NCI-H1105 treated with DMSO at 0.1 percent for 48 hours (cell line): ENCODE data around the gene ANKHD1.

Experiments used
- DNase-seq: peaks from one replicate; lab custom pipeline; 2025; lab: John Stamatoyannopoulos, UW

Gene ANKHD1

DNA sequence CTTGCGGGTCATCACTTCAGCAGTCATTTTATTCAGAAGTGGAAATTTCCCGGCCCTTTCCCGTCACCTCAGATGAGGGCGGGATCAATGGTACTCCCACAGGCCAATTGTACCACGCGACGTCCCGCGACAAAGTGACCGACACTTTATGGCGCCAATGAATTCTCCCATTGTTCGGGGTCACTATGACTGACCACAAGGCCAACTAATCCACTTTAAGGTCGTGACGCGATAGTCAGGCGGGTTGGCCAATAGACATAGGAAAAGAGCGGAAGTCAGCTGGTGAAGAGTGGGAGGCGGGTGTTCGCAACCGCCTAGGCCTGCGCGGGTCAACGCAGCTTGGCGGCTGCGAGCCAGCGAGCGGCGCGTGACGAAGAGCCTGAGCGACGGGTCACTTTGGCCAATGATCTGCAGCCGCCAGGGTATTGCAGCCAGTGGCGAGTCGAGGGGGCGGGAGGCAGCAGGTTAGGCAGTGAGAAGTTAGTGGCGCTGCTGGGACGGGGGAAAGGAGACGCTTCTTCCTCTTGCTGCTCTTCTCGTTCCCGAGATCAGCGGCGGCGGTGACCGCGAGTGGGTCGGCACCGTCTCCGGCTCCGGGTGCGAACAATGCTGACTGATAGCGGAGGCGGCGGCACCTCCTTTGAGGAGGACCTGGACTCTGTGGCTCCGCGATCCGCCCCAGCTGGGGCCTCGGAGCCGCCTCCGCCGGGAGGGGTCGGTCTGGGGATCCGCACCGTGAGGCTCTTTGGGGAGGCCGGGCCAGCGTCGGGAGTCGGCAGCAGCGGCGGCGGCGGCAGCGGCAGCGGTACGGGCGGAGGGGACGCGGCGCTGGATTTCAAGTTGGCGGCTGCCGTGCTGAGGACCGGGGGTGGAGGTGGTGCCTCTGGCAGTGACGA is at the start of gene ANKHD1:
ANKHD1 (plus strand) TSS at position 472 of the 896 bp plus-strand sequence; CDS start at position 607, 135 bp downstream.
- peak; percentile 96 for DNase-seq

DNA sequence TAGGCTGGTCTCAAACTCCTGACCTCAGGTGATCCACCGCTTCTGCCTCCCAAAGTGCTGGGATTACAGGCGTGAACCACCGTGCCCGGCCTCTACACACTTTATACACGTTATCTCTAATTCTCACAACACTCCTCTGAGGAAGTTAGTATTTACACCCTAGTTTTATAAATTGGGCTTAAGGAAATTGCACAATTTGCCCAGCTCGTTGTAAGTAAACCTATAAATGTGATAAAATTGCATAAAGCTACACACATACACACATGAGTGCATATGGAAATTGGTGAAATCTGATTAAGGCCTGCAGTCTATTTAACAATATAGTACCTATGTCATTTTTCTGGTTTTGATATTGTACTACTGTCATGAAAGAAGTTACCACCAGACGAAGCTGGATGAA is 46.1 kb upstream of the ANKHD1 start:
- DNase-seq, result no peak

GRCh38 chr5:140356853-140357725 is 44.5 kb upstream of the ANKHD1 start:
- DNase-seq, result no peak

DNA sequence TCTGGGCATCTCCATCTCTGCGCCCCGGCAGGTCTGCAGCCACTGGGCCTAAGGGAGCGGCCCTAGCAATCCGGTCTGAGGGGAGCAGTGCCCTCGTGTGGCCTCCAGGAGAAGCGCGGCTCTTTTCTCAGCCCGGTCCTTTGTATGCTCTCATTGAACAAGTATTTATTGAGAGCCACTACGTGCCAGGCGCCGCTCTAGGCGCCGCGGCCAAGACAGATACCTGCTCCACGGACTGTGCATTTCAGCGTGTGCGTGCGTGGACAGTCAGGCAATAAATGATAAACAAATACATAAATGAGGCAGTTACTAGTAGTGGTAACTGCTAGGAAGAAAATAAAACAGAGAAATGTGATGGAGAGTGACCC is 43.9 kb upstream of the ANKHD1 start:
- DNase-seq, result peak; percentile 64

DNA sequence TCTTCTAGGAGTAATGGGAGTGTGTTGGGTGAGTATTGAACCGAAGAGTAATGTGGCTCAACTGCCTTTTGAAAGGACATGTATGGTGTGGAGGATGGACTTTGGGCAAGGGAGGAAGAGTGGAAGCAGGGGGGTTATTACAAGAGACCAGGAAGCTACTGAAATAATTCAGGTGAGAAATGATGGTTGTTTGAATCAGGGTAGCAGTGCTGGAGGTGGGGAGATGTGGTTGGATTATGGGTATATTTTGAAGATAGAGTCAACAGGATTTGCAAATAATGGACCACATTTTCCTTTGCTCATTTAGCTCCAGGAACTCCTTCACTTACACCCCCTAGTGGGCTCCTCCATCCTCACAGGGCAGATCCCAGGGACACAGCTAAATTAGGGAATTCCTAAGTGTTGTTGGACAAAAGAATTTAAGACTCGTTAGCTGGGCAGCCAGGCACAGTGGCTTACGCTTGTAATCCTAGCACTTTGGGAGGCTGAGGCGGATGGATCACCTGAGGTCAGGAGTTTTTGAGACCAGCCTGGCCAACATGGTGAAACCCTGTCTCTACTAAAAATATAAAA is 42.8 kb upstream of the ANKHD1 start:
- DNase-seq, result no peak

- no peak for DNase-seq
These were observed 41.5 kb upstream of the ANKHD1 start, which contains the start of gene SLC4A9 for GRCh38 chr5:140360101-140360500. SLC4A9 (plus strand) TSS chr5:140360194; CDS start chr5:140360237, 43 bp downstream.

- DNase-seq, result no peak
These were observed 40.8 kb upstream of the ANKHD1 start for GRCh38 chr5:140360681-140361479.

DNA sequence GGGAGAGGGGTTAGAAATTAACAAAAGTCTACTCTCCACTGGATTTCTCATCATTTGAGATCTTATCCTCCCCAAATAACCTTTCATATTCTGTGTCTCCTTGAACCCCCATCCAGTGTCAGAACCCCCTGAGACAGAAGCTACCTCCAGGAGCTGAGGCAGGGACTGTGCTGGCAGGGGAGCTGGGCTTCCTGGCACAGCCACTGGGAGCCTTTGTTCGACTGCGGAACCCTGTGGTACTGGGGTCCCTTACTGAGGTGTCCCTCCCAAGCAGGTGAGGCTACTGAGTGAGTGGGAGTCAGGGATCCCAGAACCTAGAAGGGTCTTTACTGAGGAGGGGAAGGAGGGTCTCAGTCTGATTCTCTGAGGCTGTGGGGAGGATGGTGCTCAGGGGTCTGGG is 39.7 kb upstream of the ANKHD1 start:
- no peak for DNase-seq

DNA sequence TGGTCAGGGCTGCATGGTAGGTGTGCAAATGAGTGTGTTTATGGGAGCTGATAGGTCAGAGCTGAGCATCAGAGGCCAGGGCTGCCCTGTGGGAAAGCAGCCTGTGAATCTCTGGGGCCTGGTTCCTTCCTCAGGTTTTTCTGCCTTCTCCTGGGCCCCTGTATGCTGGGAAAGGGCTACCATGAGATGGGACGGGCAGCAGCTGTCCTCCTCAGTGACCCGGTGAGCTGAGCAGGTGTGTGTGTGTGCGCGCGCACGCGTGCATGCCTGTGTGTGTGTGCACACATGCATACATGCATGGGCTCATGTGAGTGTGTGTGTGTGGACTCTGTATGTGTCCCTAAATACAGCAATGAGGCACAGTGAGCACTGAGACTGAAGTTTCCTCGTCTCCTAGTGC is 39.3 kb upstream of the ANKHD1 start:
- DNase-seq, result no peak

DNA sequence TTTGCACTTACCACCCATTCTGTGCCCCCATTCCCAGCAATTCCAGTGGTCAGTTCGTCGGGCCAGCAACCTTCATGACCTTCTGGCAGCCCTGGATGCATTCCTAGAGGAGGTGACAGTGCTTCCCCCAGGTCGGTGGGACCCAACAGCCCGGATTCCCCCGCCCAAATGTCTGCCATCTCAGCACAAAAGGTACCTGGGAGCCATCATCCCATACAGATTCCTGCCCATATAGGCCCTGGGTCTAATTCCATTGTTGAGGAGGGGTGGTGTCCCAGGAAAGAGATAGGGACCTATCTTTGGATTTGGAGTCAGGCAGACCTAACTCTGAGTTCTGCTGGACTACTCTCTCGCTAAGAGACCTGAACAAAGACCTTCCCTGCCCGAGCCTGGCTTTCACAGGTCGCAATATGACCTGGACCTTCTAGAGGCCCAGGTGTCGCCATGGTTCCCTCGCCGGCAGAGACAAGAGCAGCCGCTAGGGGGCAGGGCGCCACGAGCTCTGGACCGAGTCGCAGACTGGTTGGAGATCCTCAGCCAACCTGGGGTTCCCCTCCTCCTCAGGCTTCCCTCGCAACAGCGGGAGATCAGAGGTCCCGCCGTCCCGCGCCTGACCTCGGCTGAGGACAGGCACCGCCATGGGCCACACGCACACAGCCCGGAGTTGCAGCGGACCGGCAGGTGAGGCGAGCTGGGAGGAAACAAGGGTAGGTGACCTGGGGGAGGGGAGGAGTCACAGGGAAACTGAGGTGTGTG is 38.6 kb upstream of the ANKHD1 start:
- no peak for DNase-seq

DNA sequence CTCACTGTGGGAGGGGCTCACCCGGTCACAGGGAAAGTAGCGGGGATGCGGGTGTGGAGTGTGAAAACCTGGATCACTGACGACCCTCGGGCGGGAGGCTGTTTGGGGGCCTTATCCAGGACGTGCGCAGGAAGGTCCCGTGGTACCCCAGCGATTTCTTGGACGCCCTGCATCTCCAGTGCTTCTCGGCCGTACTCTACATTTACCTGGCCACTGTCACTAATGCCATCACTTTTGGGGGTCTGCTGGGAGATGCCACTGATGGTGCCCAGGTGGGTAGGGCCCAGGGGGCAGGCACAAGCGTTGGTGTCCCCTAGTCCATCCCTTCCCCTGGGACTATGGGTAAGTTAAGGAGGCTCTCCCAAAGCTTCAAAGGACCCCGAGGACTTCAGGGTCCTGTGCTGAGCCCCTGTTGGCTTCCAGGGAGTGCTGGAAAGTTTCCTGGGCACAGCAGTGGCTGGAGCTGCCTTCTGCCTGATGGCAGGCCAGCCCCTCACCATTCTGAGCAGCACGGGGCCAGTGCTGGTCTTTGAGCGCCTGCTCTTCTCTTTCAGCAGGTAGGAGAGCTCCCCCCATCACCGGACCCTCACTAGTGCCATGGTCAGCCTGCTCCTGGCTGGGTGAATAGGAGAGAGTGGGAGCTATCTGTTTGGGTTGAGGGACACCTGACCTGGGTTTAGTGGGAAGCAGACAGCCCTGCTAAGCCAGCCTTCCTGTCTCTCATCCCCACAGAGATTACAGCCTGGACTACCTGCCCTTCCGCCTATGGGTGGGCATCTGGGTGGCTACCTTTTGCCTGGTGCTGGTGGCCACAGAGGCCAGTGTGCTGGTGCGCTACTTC is 37.8 kb upstream of the ANKHD1 start:
- DNase-seq, result no peak

DNA sequence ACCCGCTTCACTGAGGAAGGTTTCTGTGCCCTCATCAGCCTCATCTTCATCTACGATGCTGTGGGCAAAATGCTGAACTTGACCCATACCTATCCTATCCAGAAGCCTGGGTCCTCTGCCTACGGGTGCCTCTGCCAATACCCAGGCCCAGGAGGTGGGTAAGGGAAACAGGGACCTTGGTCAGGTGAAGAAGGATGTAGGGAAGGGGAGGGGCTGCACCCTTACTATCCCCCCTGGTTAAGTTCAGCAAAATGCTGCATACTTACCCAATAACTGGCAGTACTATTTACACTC is 37.2 kb upstream of the ANKHD1 start:
- no peak for DNase-seq

DNA sequence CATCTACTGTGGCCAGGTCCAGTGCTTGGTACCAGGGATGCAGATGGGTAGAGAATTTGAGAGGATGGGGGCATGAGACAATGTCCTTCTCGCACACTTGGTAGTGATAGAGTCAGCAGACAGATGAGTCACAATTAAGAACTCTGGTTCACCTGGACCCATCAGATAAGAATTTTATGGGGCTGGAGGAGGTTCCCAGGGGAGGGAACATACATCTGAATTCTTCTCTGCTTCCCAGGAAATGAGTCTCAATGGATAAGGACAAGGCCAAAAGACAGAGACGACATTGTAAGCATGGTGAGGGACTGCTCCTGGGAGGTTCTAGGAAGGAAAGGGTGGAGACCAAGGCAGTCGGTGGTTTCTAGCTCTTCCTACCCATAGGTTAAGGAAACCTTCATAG is 36.4 kb upstream of the ANKHD1 start:
- no peak for DNase-seq

GRCh38 chr5:140365941-140366340 is 35.7 kb upstream of the ANKHD1 start:
- DNase-seq, result no peak

DNA sequence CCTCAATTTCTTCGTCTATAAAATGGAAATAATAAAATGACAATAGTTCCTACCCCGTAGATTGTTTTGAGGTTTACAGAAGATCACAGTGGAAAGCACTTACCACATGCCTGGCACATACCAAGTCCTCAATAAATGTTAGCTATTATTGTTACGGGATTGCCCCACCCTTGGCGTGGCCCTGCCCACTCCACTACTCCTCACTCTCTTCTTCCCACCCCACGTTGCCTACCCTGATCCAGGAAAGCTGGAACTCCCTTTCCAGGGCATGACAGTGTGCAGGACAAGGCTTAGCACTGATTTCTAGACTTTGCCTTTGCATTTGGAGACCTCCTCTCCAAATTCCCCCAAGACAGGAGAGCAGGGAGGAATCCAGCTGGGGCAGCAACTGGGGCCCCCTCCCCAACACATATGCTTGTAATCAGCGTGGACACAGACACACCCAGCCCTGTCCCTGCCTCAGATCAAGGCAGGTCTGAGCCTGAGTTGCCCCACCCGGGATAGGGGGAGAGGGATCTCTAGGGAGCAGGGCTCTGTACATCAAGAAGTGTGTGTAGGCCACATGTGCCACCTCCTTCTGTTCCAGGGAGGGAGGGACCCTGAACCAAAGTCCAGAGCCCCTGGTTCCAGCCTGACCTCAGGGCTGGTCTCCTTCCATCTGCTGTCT is 34.9 kb upstream of the ANKHD1 start:
- no peak for DNase-seq

GRCh38 chr5:140367256-140368013 is 34.2 kb upstream of the ANKHD1 start:
- DNase-seq, result no peak

- no peak for DNase-seq
These were observed 30.1 kb upstream of the ANKHD1 start for GRCh38 chr5:140371356-140372151.

DNA sequence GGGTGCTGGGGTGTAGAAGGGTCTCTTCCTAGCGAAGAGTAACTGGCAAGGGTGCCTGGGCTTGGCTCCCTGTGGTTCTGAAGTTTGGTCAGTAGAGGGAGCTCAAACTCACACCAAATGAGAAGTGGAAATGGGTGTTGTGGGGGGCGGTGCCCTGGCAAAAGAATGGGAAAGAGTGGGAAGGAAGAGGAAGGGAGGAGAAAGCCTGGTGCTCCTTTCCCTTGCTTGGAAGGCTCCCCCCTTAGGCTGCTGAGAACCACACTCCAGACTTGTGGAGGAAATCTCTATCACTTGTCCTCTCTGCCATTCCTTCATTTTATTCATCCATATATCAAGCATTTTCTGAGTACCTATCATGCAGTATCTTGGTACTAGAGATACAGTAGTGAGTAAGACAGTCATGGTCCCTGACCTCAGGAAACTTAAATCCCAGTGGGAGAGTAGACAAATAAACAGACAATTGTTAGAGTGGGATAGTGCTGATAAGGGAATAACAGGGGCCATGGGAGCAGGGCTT is 28.6 kb upstream of the ANKHD1 start:
- DNase-seq, result peak; percentile 40
